CD14-positive monocyte (primary cell): Measurements from ENCODE around the gene EXOC4. TPM values are rescaled to one million over a fixed set of nuclear protein-coding genes. Genes with fewer than 3 reads are reported as not detected.

ENCODE experiments used
- DNase-seq, 3 donors: peaks; one replicate each; pipeline ENCODE4 v3.0.0-alpha.2; 2011 to 2022
- H2AFZ ChIP-seq: 2 replicates; pipeline ENCODE4 v1.6.0; 2012; ENCODE audit warnings: mild to moderate bottlenecking, low read depth, low read length, inconsistent platforms; ENCODE audit not compliant: insufficient read depth, poor library complexity, severe bottlenecking
- H3K27ac ChIP-seq, 2 donors: 1 replicate in 1 of 2; 2 replicates in 1 of 2; pipeline ENCODE4 v1.5.1; 2012 to 2013; ENCODE audit warnings: low read length in 2 of 2, control low read depth in 1 of 2, inconsistent platforms in 1 of 2, low read depth in 1 of 2, mild to moderate bottlenecking in 1 of 2
- H3K27me3 ChIP-seq, 2 donors: one replicate each; pipeline versions ENCODE4 v1.6.0 to v1.6.1; 2011 to 2013; ENCODE audit warnings: low read length in 2 of 2; ENCODE audit not compliant: control insufficient read depth in 2 of 2, insufficient read depth in 2 of 2
- H3K36me3 ChIP-seq, 2 donors: replicated peaks in 1 of 2; 1 replicate in 1 of 2; 2 replicates in 1 of 2; pipeline versions ENCODE4 v1.5.1 to v1.6.1; 2012 to 2013; ENCODE audit warnings: low read length in 2 of 2, control low read depth in 1 of 2, inconsistent platforms in 1 of 2, mild to moderate bottlenecking in 1 of 2; ENCODE audit not compliant: insufficient read depth in 2 of 2, control insufficient read depth in 1 of 2
- H3K4me1 ChIP-seq, 2 donors: 1 replicate in 1 of 2; 2 replicates in 1 of 2; pipeline versions ENCODE4 v1.5.1 to v1.6.1; 2012 to 2013; ENCODE audit warnings: low read length in 2 of 2, control low read depth in 1 of 2, inconsistent platforms in 1 of 2, mild to moderate bottlenecking in 1 of 2, moderate library complexity in 1 of 2; ENCODE audit not compliant: insufficient read depth in 2 of 2, control insufficient read depth in 1 of 2
- H3K4me2 ChIP-seq: replicated peaks from 2 replicates; pipeline ENCODE3; 2012; ENCODE audit warnings: low read length, moderate library complexity, mild to moderate bottlenecking; ENCODE audit not compliant: poor library complexity, severe bottlenecking; ENCODE audit errors: extremely low read depth
- H3K4me3 ChIP-seq, 3 experiments: fragments of 200-600 bp in 1 of 3; sonication (generic) in 1 of 3; replicated peaks in 1 of 3; 1 replicate in 2 of 3; 2 replicates in 1 of 3; pipeline ENCODE4 v1.5.1; 2011 to 2013; ENCODE audit warnings: low read length in 3 of 3, mild to moderate bottlenecking in 3 of 3, control low read depth in 2 of 3, low read depth in 2 of 3, inconsistent platforms in 1 of 3, moderate library complexity in 1 of 3
- H3K79me2 ChIP-seq: 2 replicates; pipeline ENCODE4 v1.6.0; 2012; ENCODE audit warnings: mild to moderate bottlenecking, control low read depth, inconsistent platforms, low read length, moderate library complexity; ENCODE audit not compliant: insufficient read depth
- H3K9ac ChIP-seq: 2 replicates; pipeline ENCODE4 v1.6.0; 2017; ENCODE audit warnings: low read length, mild to moderate bottlenecking; ENCODE audit not compliant: insufficient read depth, poor library complexity, severe bottlenecking
- H3K9me3 ChIP-seq, 2 donors: replicated peaks in 1 of 2; 1 replicate in 1 of 2; 2 replicates in 1 of 2; pipeline versions ENCODE4 v1.5.1 to v1.6.1; 2012 to 2013; ENCODE audit warnings: low read length in 2 of 2, control low read depth in 1 of 2; ENCODE audit not compliant: control insufficient read depth in 1 of 2, insufficient read depth in 1 of 2
- H4K20me1 ChIP-seq: 2 replicates; pipeline ENCODE4 v1.6.0; 2012; ENCODE audit warnings: mild to moderate bottlenecking, low read length, control low read depth, moderate library complexity; ENCODE audit not compliant: insufficient read depth
- H3K27ac Mint-ChIP-seq, 7 donors: one replicate each; pipeline ENCODE4 v1.8.0; 2020; ENCODE audit warnings: mild to moderate bottlenecking in 7 of 7, mixed read lengths in 7 of 7, moderate library complexity in 6 of 7, inconsistent platforms in 2 of 7
- H3K27me3 Mint-ChIP-seq, 3 donors: one replicate each; pipeline ENCODE4 v1.8.0; 2021 to 2022; ENCODE audit warnings: low read depth in 3 of 3, mild to moderate bottlenecking in 3 of 3, mixed read lengths in 3 of 3, moderate library complexity in 3 of 3, inconsistent platforms in 1 of 3
- H3K36me3 Mint-ChIP-seq, 2 donors: one replicate each; pipeline ENCODE4 v1.8.0; 2020; ENCODE audit warnings: mixed read lengths in 2 of 2, inconsistent platforms in 1 of 2, mild to moderate bottlenecking in 1 of 2
- H3K4me1 Mint-ChIP-seq: one replicate; pipeline ENCODE4 v1.8.0; 2020; ENCODE audit warnings: mild to moderate bottlenecking, mixed read lengths
- H3K4me3 Mint-ChIP-seq, 2 donors: one replicate each; pipeline ENCODE4 v1.8.0; 2020; ENCODE audit warnings: mild to moderate bottlenecking in 2 of 2, mixed read lengths in 2 of 2, moderate library complexity in 1 of 2
- H3K9me3 Mint-ChIP-seq, 7 donors: one replicate each; pipeline ENCODE4 v1.8.0; 2020 to 2022; ENCODE audit warnings: mixed read lengths in 7 of 7, mild to moderate bottlenecking in 6 of 7, moderate library complexity in 6 of 7, inconsistent platforms in 2 of 7
- CTCF ChIP-seq: fragments of 200-600 bp; IDR thresholded peaks from one replicate; pipeline ENCODE4 v1.8.0; 2022; ENCODE audit warnings: antibody characterized with exemption, mild to moderate bottlenecking
- WGBS: methylation state at CpG from one replicate; pipeline ENCODE4 v1.1.5; 2013; ENCODE audit warnings: missing lambda C conversion rate; ENCODE audit not compliant: insufficient coverage; 5-methylcytosine and 5-hydroxymethylcytosine counted together
- intact Hi-C, 2 donors: fragments of 100-400 bp; cut with micrococcal nuclease; formaldehyde crosslinking; loops; one replicate each; pipeline versions ENCODE4 v1.15.0 to v1.15.1; 2023
- polyA plus RNA-seq, 3 donors: library from polyadenylated mRNA; depleted of rRNA in 1 of 3; unstranded in 2 of 3; stranded (reverse) in 1 of 3; fragments of 300-500 nt in 2 of 3; fragments of >200 nt in 1 of 3; fragmentation: Illumina TruSeq in 2 of 3; gene quantifications; 1 replicate in 2 of 3; 2 replicates in 1 of 3; pipeline ENCODE4 v1.2.3, GENCODE V29; 2012 to 2021

The EXOC4 gene
- polyA plus RNA-seq, 3 donors = 20.6 to 22.3 (median 22.3) TPM

- Histone ChIP-seq H2AFZ (no peak overlapping the region), H3K9me3 (no peaks in the 10 kb centered on the region), H3K4me1 (no peaks in the 10 kb centered on the region), H3K9ac (no peak overlapping the region), H3K4me3 (no peak overlapping the region), H4K20me1 (no peaks in the 10 kb centered on the region), H3K4me2 (no peak overlapping the region), H3K36me3 (no peaks in the 10 kb centered on the region), H3K27me3 (no peaks in the 10 kb centered on the region), H3K27ac (no peak overlapping the region), H3K79me2 (no peaks in the 10 kb centered on the region)
- Mint-ChIP-seq H3K9me3 (peaks cover 0 to 3% (median 0%) of the 10 kb centered on the region in 7 donors), H3K4me1 (no peaks in the 10 kb centered on the region), H3K4me3 (no peak overlapping the region), H3K27ac (no peak overlapping the region), H3K36me3 (peaks cover 11 to 19% of the 10 kb centered on the region in 2 donors), H3K27me3 (peaks cover 0 to 1% (median 0%) of the 10 kb centered on the region in 3 donors)
- no peak for TF ChIP-seq CTCF
- no peak for DNase-seq
- intact Hi-C loops = no loop called here
- WGBS = 100% methylated on average over 1 of the region's 6 CpGs
Observed at GRCh38 chr7:134068670-134069069, 815.8 kb downstream of the EXOC4 start.

GRCh38 chr7:134069187-134069586, 816.3 kb downstream of the EXOC4 start:
- no peak for DNase-seq
- Mint-ChIP-seq H3K27ac (peak overlapping the region in 1 of 7 donors; percentile 83), H3K4me3 (no peak overlapping the region), H3K4me1 (no peaks in the 10 kb centered on the region), H3K27me3 (peaks cover 0 to 1% (median 0%) of the 10 kb centered on the region in 3 donors), H3K36me3 (peaks cover 11 to 18% of the 10 kb centered on the region in 2 donors), H3K9me3 (peaks cover 0 to 5% (median 0%) of the 10 kb centered on the region in 7 donors)
- Histone ChIP-seq H3K9ac (no peak overlapping the region), H3K4me2 (no peak overlapping the region), H2AFZ (no peak overlapping the region), H3K79me2 (no peaks in the 10 kb centered on the region), H3K27ac (no peak overlapping the region), H3K9me3 (no peaks in the 10 kb centered on the region), H3K4me3 (no peak overlapping the region), H3K36me3 (no peaks in the 10 kb centered on the region), H3K4me1 (no peaks in the 10 kb centered on the region), H4K20me1 (no peaks in the 10 kb centered on the region), H3K27me3 (no peaks in the 10 kb centered on the region)
- TF ChIP-seq CTCF = no peak
- intact Hi-C loops = no loop called here
- whole genome bisulfite sequencing = 82% methylated on average over 1 of the region's 2 CpGs
